GM13976 (cell line): Measurements from ENCODE around the gene TIGD3.

Experiments used
- DNase-seq: peaks from one replicate; pipeline ENCODE4 v3.0.0; 2012; ENCODE audit warnings: low spot score
- CTCF ChIP-seq: IDR thresholded peaks from 2 replicates; pipeline ENCODE4 v1.5.1; 2012; ENCODE audit warnings: borderline replicate concordance, mild to moderate bottlenecking; ENCODE audit not compliant: insufficient read depth; ENCODE audit errors: extremely low read depth, missing control alignments, control extremely low read depth
- in situ Hi-C: fragments of 300-500 bp; cut with MboI; formaldehyde crosslinking; loops from one replicate; pipeline ENCODE4 v1.12.0; 2022; ENCODE audit warnings: low sequenced_read_pairs, mixed read lengths, inconsistent platforms; ENCODE audit not compliant: unreplicated experiment

TIGD3 gene

GRCh38 chr11:65354265-65355012, at the start of gene TIGD3:
TSS of gene TIGD3 (plus strand) at chr11:65354751. CDS start at chr11:65355809, 1,058 bp downstream.
- TF ChIP-seq CTCF = peak; percentile 9
- in situ Hi-C loops = loop anchor here (5.0 kb wide), 1 partner anchor 153 kb away; no protein-coding TSS in a partner anchor
- DNase-seq = peak; percentile 100

GRCh38 chr11:65305501-65306268, 48.9 kb upstream of the TIGD3 start:
- in situ Hi-C loops = no loop called here
- TF ChIP-seq CTCF = no peak
- no peak for DNase-seq

GRCh38 chr11:65307298-65308229, 47.0 kb upstream of the TIGD3 start:
- no peak for TF ChIP-seq CTCF
- in situ Hi-C loops = no loop called here
- DNase-seq = no peak

GRCh38 chr11:65308281-65308891, 46.2 kb upstream of the TIGD3 start:
- no peak for TF ChIP-seq CTCF
- peak; percentile 52 for DNase-seq
- in situ Hi-C loops = no loop called here

- no peak for TF ChIP-seq CTCF
- in situ Hi-C loops = no loop called here
- DNase-seq = no peak
Measured at GRCh38 chr11:65309006-65309405, 45.5 kb upstream of the TIGD3 start.
